Adipose tissue (tissue), 3 donors: ENCODE results near the gene CAP2. TPM values are rescaled to one million over a fixed set of nuclear protein-coding genes. Genes with fewer than 3 reads are reported as not detected.
"Not testable (repeated sequence)": the region's sequence is repeated elsewhere in the genome, so short reads cannot be mapped to it uniquely, and the experiment has no call there.

ENCODE experiments used
- H3K27ac ChIP-seq: one replicate; pipeline ENCODE4 v1.5.1; 2013; ENCODE audit warnings: low read depth, low read length
- WGBS, 3 donors: extraction: QIAGEN DNeasy Blood & Tissue Kit; methylation state at CpG; one replicate each; pipeline ENCODE4 v1.1.7; 2013; 5-methylcytosine and 5-hydroxymethylcytosine counted together
- polyA plus RNA-seq, 3 donors: library from polyadenylated mRNA; stranded (reverse); fragments of 200-250 nt; gene quantifications; one replicate each; pipeline ENCODE4 v1.2.3, GENCODE V29; 2013
- donor health status: healthy with polysubstance abuse.
- donor health status: Bipolar disorder and iron deficiency.
- donor health status: healthy.

CAP2 gene
- polyA plus RNA-seq, 3 donors, result 2.2 to 4.7 (median 2.5) TPM

DNA sequence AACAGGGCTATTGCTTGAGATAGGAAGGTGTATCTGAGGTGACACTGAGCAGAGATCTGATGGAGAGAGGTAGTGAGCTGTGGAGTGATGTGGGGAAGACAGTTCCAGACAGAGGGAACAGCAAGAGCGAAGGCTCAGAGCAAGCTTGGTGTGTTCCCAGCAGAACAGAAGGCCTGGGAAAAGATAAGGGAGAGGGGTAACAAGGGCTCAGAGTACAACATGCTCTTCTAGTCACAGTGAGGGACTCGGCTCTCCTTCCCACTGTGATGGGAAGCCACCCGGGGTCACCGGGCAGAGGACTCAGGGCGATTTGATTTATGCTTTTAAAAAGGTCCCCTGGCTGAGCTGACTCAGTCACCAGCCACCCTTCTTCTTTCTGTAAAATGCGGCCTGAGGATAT is 33.7 kb downstream of the CAP2 start:
- H3K27ac ChIP-seq, result no peak overlapping the region
- 96 to 97% (median 97%) methylated on average over 6 of the region's 6 CpGs for WGBS, 3 donors

DNA sequence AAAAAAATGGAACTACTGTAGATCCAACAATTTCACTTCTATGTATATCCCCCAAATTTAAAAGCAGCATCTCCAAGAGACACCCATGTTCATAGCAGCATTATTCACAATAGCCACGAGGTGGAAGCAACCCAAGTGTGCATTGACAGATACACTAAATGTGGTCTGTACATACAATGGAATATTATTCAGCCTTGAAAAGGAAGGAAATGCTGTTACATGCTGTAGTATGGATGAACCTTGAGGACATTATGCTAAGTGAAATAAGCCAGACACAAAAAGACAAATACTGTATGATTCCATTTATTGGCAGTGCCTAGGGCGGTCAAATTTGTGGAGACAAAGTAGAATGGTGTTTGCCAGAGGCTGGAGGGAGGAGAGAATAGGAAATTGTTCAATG is 34.2 kb downstream of the CAP2 start:
- 82 to 96% (median 86%) methylated on average over 2 of the region's 2 CpGs for WGBS, 3 donors

DNA sequence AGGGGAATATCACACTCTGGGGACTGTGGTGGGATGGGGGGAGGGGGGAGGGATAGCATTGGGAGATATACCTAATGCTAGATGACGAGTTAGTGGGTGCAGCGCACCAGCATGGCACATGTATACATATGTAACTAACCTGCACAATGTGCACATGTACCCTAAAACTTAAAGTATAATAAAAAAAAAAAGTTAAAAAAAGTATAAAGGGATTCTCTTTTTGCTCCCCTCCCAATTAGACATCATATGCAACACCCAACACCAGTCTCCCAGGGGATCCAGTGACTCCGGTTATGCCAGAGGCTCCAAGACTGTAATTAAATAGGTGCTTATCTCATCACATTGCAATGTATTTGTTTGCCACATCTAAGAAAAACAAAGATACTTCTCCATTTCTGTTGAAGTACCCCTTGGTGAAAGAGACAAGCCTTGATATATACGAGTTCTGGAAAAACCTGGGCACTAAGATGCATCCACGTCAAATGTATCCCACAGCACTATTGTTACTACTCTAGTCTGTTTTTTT is 35.3 kb downstream of the CAP2 start:
- WGBS, 3 donors, result 79 to 84% (median 82%) methylated on average over 3 of the region's 5 CpGs
- H3K27ac ChIP-seq, result not testable (repeated sequence)

More for the DNA sequence above, 34.2 kb downstream of the CAP2 start:
- H3K27ac ChIP-seq, result no peak overlapping the region

- no peak overlapping the region for H3K27ac ChIP-seq
- WGBS, 3 donors, result 28 to 68% (median 64%) methylated on average over 3 of the region's 3 CpGs
Measured at GRCh38 chr6:17429383-17430061, 36.1 kb downstream of the CAP2 start.

DNA sequence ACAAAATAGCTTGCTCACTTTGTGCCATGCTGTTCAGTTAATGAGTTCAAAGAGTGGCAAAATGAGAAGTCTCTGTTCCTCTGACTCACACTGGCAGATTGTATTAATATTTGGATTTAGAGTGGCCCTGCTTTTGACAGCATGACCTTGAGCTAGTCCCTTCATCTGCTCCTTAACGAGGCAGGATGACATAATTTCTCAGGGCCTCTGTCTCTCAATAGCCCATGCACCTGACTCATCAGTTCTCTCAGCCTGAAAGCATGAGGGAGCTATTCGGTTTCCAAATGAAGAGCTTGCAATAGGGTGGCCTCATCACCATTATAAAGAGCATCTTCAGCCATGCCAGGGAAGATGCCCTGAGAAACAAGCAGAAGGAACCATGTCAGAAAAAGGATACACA is 38.2 kb downstream of the CAP2 start:
- WGBS, 3 donors, result 62 to 72% (median 65%) methylated on average over 2 of the region's 2 CpGs
- no peak overlapping the region for H3K27ac ChIP-seq

GRCh38 chr6:17432356-17432755 is 39.0 kb downstream of the CAP2 start:
- H3K27ac ChIP-seq, result no peak overlapping the region
- 39 to 81% (median 54%) methylated on average over 2 of the region's 2 CpGs for WGBS, 3 donors

- WGBS, 3 donors, result 66 to 77% (median 67%) methylated on average over 11 of the region's 11 CpGs
- H3K27ac ChIP-seq, result no peak overlapping the region
Measured at GRCh38 chr6:17439243-17439993, 46.0 kb downstream of the CAP2 start.

GRCh38 chr6:17440811-17441210 is 47.4 kb downstream of the CAP2 start:
- not testable (repeated sequence) for H3K27ac ChIP-seq
- 94 to 98% (median 96%) methylated on average over 4 of the region's 4 CpGs for WGBS, 3 donors

GRCh38 chr6:17442196-17442595 is 48.8 kb downstream of the CAP2 start:
- no peak overlapping the region for H3K27ac ChIP-seq
- WGBS, 3 donors, result 76 to 88% (median 80%) methylated on average over 4 of the region's 4 CpGs

- WGBS, 3 donors, result 70 to 95% (median 76%) methylated on average over 2 of the region's 2 CpGs
- H3K27ac ChIP-seq, result no peak overlapping the region
Measured at GRCh38 chr6:17446713-17447112, 53.3 kb downstream of the CAP2 start.

DNA sequence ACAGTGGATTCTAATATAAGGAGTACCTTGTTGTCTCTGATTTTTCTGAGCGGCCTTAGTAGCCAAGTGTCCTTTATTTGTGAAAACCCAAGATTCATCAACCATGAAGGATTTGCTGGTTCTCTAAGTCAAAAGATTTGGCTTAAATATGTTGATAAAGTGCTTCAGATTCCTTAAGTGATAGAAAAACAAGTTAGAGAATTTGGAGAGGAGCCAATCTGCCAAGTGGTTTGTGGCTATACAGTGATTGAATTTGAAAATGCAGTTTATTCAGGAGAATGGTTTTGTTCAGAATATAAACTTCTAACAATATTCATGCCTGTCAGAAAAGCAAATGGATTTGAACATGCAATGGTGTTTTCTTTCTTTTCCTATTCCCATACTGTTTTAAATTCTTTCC is 54.8 kb downstream of the CAP2 start:
- 90 to 97% (median 97%) methylated on average over 1 of the region's 1 CpG for WGBS, 3 donors
- no peak overlapping the region for H3K27ac ChIP-seq

- WGBS, 3 donors, result 85 to 98% (median 87%) methylated on average over 1 of the region's 1 CpG
- no peak overlapping the region for H3K27ac ChIP-seq
Measured at GRCh38 chr6:17450397-17450796, 57.0 kb downstream of the CAP2 start.

GRCh38 chr6:17450832-17451231 is 57.4 kb downstream of the CAP2 start:
- H3K27ac ChIP-seq, result no peak overlapping the region
- 22 to 64% (median 23%) methylated on average over 5 of the region's 5 CpGs for WGBS, 3 donors

GRCh38 chr6:17452096-17452495 is 58.7 kb downstream of the CAP2 start:
- no peak overlapping the region for H3K27ac ChIP-seq
- WGBS, 3 donors, result 97 to 99% (median 97%) methylated on average over 6 of the region's 6 CpGs

DNA sequence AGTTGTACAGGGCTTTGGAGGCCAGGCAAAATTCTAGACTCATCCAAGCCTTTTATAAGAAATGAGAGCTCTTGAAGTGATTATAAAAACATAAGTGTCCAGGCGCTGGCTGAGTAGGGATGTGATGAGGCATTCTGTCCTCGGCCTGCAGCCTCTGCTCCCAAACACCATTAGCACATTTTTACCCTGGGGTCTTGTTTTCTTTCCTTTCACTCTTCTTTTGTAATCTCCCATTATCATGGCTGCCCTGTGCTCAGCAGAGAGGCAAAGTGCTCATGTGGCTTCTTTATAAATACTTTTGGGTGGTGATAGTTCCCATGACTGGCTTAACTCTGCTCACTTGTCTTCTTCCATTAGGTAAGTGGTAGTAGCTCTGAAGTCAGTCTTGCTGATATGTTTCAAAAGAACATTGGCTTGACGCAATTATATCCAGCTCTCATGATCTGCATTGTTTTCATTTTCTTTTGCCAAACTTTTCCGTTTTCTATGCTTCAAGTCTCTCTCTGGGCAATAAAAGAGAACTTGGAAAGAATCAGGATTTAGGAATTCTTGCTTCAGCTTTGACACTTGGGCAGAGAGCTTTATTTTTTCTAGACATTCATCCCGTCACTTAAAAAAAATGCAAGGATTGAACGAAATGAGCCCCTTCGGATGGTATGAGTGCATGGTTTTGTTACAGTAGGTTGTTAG is 61.1 kb downstream of the CAP2 start:
- H3K27ac ChIP-seq, result no peak overlapping the region
- 73 to 84% (median 80%) methylated on average over 7 of the region's 7 CpGs for WGBS, 3 donors

DNA sequence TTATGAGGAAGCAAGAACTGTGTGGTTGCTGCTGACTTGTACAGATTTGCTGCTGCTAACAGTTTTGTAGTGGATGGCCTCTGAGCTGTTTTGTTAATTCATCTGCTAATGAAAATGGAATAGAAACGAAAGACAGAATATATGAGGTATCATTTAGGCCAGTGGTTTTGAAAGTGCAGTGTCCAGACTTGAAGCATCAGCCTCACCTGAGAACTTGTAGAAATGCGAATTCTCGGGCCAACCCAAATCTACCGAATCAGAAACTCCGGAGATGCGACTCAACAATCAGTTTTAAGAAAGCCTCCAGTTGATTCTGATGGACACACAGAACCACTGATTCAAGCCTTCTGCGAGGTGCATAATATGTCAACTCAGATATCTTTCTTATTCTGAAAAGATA is 62.5 kb downstream of the CAP2 start:
- H3K27ac ChIP-seq, result no peak overlapping the region
- 96 to 97% (median 97%) methylated on average over 7 of the region's 7 CpGs for WGBS, 3 donors

DNA sequence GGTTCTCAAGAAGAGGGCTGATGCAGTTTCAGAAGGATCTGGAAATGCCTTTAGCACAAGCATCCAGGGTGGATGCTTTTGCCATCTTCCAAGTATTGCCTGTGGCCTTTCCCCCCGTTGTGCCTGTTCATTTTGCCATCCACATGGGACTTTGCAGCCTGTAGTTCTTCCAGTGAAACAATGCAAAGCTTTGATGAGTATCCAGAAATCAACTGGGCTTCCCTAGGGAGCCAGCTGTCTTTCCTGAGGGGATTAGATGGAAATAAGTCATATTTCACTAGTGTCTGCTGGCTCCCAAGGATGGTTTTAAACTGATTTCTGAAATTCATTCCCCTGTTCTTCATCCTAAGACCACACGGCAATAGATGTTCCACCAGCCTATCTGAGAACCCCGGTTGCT is 63.3 kb downstream of the CAP2 start:
- no peak overlapping the region for H3K27ac ChIP-seq
- WGBS, 3 donors, result 69 to 79% (median 72%) methylated on average over 3 of the region's 3 CpGs

- no peak overlapping the region for H3K27ac ChIP-seq
- WGBS, 3 donors, result 81 to 88% (median 84%) methylated on average over 4 of the region's 4 CpGs
Measured at GRCh38 chr6:17457405-17457804, 64.0 kb downstream of the CAP2 start.

DNA sequence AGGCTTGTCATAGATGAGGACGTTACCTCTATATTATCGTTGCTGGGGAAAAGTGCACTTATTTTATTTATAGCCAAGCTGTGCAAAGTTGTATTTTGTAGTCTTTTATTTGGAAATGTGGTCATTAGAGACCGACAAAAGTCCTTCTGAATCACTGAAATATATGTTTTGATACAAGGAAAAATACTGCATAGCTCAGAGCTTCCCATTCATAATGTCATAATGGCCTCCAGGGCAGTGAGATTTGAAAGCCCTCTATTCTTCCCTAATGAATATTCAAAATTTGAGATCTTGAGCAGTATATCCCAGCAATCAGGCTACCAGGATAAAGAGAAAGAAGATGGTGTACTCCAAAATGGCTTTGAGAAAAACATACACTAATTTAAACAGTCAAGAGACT is 64.6 kb downstream of the CAP2 start:
- 82 to 94% (median 90%) methylated on average over 3 of the region's 3 CpGs for WGBS, 3 donors
- no peak overlapping the region for H3K27ac ChIP-seq
